Spinal cord (tissue), 10 donors: ENCODE data around the gene SIRT4. TPM values are rescaled to one million over a fixed set of nuclear protein-coding genes. Genes with fewer than 3 reads are reported as not detected.
"Not testable (repeated sequence)": the region's sequence is repeated elsewhere in the genome, so short reads cannot be mapped to it uniquely, and the experiment has no call there.

Source experiments
- DNase-seq, 6 donors: peaks; one replicate each; pipeline versions ENCODE4 v3.0.0 to v3.0.0-alpha.2; 2013 to 2015; ENCODE audit warnings: low spot score in 6 of 6, low read depth in 4 of 6
- H3K27ac ChIP-seq: one replicate; pipeline ENCODE4 v1.5.1; 2013; ENCODE audit warnings: low read depth, low read length, control low read depth
- H3K27me3 ChIP-seq: one replicate; pipeline ENCODE4 v1.6.1; 2013; ENCODE audit warnings: low read length; ENCODE audit not compliant: control insufficient read depth, insufficient read depth
- H3K36me3 ChIP-seq: one replicate; pipeline ENCODE4 v1.6.1; 2013; ENCODE audit warnings: low read length; ENCODE audit not compliant: control insufficient read depth, insufficient read depth
- H3K4me1 ChIP-seq: one replicate; pipeline ENCODE4 v1.6.1; 2013; ENCODE audit warnings: low read length; ENCODE audit not compliant: control insufficient read depth, insufficient read depth
- H3K4me3 ChIP-seq: one replicate; pipeline ENCODE4 v1.5.1; 2013; ENCODE audit warnings: low read depth, low read length, control low read depth
- H3K9me3 ChIP-seq: one replicate; pipeline ENCODE4 v1.6.1; 2013; ENCODE audit warnings: low read length; ENCODE audit not compliant: control insufficient read depth, insufficient read depth
- WGBS: methylation state at CpG from one replicate; pipeline ENCODE4 v1.1.5; 2013; ENCODE audit warnings: missing lambda C conversion rate; ENCODE audit not compliant: insufficient coverage; 5-methylcytosine and 5-hydroxymethylcytosine counted together
- long read RNA-seq, 4 donors: transcript quantifications; one replicate each; lab custom pipeline, GENCODE V29; 2026
- polyA plus RNA-seq, 2 donors: library from polyadenylated mRNA; unstranded; fragments of 120-200 nt; gene quantifications; one replicate each; pipeline ENCODE4 v1.2.1, GENCODE V29; 2013; ENCODE audit not compliant: insufficient read length in 2 of 2
- total RNA-seq, 2 donors: library from RNA; depleted of rRNA in 1 of 2; stranded (reverse); fragments of 120-200 nt in 1 of 2; fragments of >200 nt in 1 of 2; gene quantifications; one replicate each; pipeline versions ENCODE4 v1.2.3 to v1.2.4, GENCODE V29; 2013 to 2014
- donor health status: healthy.

Gene SIRT4
- total RNA-seq, result 1 to 10 TPM; 4.7 to 5.1 TPM
- polyA plus RNA-seq, result 1 to 10 TPM; 5.6 to 5.9 TPM
- long read RNA-seq, donor 1, partial matches to known transcripts, result 0 of 3 reads
- long read RNA-seq, donor 1, other reads (novel, unspliced or antisense), result 0 of 3 reads
- long read RNA-seq, donor 2, result 0 reads
- long read RNA-seq, donor 3, partial matches to known transcripts, result 0 of 1 reads
- long read RNA-seq, donor 3, other reads (novel, unspliced or antisense), result 0 of 1 reads
- long read RNA-seq, donor 4, partial matches to known transcripts, result 0 of 1 reads
- long read RNA-seq, donor 4, other reads (novel, unspliced or antisense), result 0 of 1 reads

- Histone ChIP-seq H3K27ac (peak within 1 kb of the TSS; percentile 93), H3K4me1 (peaks cover 11% of the 10 kb centered on the region)
- WGBS, result 0% methylated on average over 12 of the region's 31 CpGs
Measured at GRCh38 chr12:120301962-120302815, at the start of gene SIRT4. TSS of gene SIRT4 (plus strand) at chr12:120302321. CDS start at chr12:120303562, 1,241 bp downstream.

GRCh38 chr12:120253313-120253712 is 48.8 kb upstream of the SIRT4 start:
- not testable (repeated sequence) for H3K4me3 ChIP-seq, H3K27ac ChIP-seq, H3K36me3 ChIP-seq, H3K9me3 ChIP-seq, H3K27me3 ChIP-seq, DNase-seq
- 100% methylated on average over 3 of the region's 6 CpGs for WGBS
- peaks cover 42% of the 10 kb centered on the region for H3K4me1 ChIP-seq

More at GRCh38 chr12:120301962-120302815, at the start of gene SIRT4:
- peak; percentile 93 to 99 (median 96) for DNase-seq
- Histone ChIP-seq H3K27me3 (no peaks in the 10 kb centered on the region), H3K9me3 (no peaks in the 10 kb centered on the region), H3K36me3 (peaks cover 7% of the 10 kb centered on the region), H3K4me3 (peak within 1 kb of the TSS; percentile 91)

- H3K27ac ChIP-seq, result peak overlapping the region; percentile 52
- WGBS, result 96% methylated on average over 4 of the region's 7 CpGs
Measured at GRCh38 chr12:120254809-120255208, 47.3 kb upstream of the SIRT4 start.

GRCh38 chr12:120257041-120257821 is 44.9 kb upstream of the SIRT4 start:
- Histone ChIP-seq H3K9me3 (no peaks in the 10 kb centered on the region), H3K36me3 (peaks cover 7% of the 10 kb centered on the region), H3K27ac (peak overlapping the region; percentile 93), H3K4me1 (peaks cover 53% of the 10 kb centered on the region), H3K4me3 (peak overlapping the region; percentile 5), H3K27me3 (no peaks in the 10 kb centered on the region)
- DNase-seq, result peak in 2 of 6 donors; percentile 82 to 83
- WGBS, result 14% methylated on average over 9 of the region's 9 CpGs

More at GRCh38 chr12:120254809-120255208, 47.3 kb upstream of the SIRT4 start:
- Histone ChIP-seq H3K36me3 (peaks cover 5% of the 10 kb centered on the region), H3K27me3 (no peaks in the 10 kb centered on the region), H3K4me3 (no peak overlapping the region), H3K9me3 (no peaks in the 10 kb centered on the region), H3K4me1 (peaks cover 40% of the 10 kb centered on the region)
- DNase-seq, result no peak

- Histone ChIP-seq H3K9me3 (no peaks in the 10 kb centered on the region), H3K4me1 (peaks cover 65% of the 10 kb centered on the region), H3K36me3 (peaks cover 7% of the 10 kb centered on the region), H3K27ac (peak overlapping the region; percentile 16), H3K27me3 (no peaks in the 10 kb centered on the region), H3K4me3 (no peak overlapping the region)
- no peak for DNase-seq
- whole genome bisulfite sequencing, result 97% methylated on average over 3 of the region's 5 CpGs
Measured at GRCh38 chr12:120258323-120258896, 43.7 kb upstream of the SIRT4 start.

- H3K9me3 ChIP-seq, result no peaks in the 10 kb centered on the region
- H3K4me1 ChIP-seq, result peaks cover 76% of the 10 kb centered on the region
- H3K27ac ChIP-seq, result no peak overlapping the region
- no peak overlapping the region for H3K4me3 ChIP-seq
- 78% methylated on average over 5 of the region's 8 CpGs for WGBS
- DNase-seq, result no peak
- H3K36me3 ChIP-seq, result peaks cover 7% of the 10 kb centered on the region
- H3K27me3 ChIP-seq, result no peaks in the 10 kb centered on the region
Measured at GRCh38 chr12:120259418-120260202, 42.5 kb upstream of the SIRT4 start.

- 91% methylated on average over 5 of the region's 5 CpGs for WGBS
- H3K27ac ChIP-seq, result no peak overlapping the region
Measured at GRCh38 chr12:120260607-120261006, 41.5 kb upstream of the SIRT4 start.

GRCh38 chr12:120261951-120262851 is 39.9 kb upstream of the SIRT4 start:
- Histone ChIP-seq H3K4me1 (peaks cover 74% of the 10 kb centered on the region), H3K27ac (peak overlapping the region; percentile 65), H3K9me3 (no peaks in the 10 kb centered on the region), H3K36me3 (peaks cover 3% of the 10 kb centered on the region), H3K27me3 (no peaks in the 10 kb centered on the region), H3K4me3 (peak overlapping the region; percentile 74)
- peak in 2 of 6 donors; percentile 28 to 81 for DNase-seq
- WGBS, result 69% methylated on average over 8 of the region's 10 CpGs

More at GRCh38 chr12:120260607-120261006, 41.5 kb upstream of the SIRT4 start:
- Histone ChIP-seq H3K36me3 (peaks cover 3% of the 10 kb centered on the region), H3K4me3 (no peak overlapping the region), H3K4me1 (peaks cover 82% of the 10 kb centered on the region), H3K9me3 (no peaks in the 10 kb centered on the region), H3K27me3 (no peaks in the 10 kb centered on the region)
- no peak for DNase-seq
